CD4-positive, alpha-beta T cell (primary cell): ENCODE measurements around the gene CDK11B. TPM values are rescaled to one million over a fixed set of nuclear protein-coding genes. Genes with fewer than 3 reads are reported as not detected.

Experiments
- ATAC-seq: fragments of 200-7000 bp; cut with Tn5 transposase; one replicate; pipeline ENCODE4 v1.10.0; 2022; ENCODE audit warnings: mild to moderate bottlenecking; ENCODE audit not compliant: poor library complexity
- CTCF ChIA-PET: fragments of 350-600 bp; sonication (Branson Sonifier 250); formaldehyde crosslinking; loops from one replicate; lab custom pipeline; 2021; ENCODE audit warnings: antibody characterized with exemption, inconsistent platforms; lab: Charles Lee
- POLR2A ChIA-PET: fragments of 350-600 bp; sonication (Branson Sonifier 250); formaldehyde crosslinking; loops from one replicate; lab custom pipeline; 2021; ENCODE audit warnings: antibody characterized with exemption, inconsistent platforms; lab: Charles Lee
- DNase-seq, 14 experiments: peaks; one replicate each; pipeline ENCODE4 v3.0.0-alpha.2; 2013 to 2020; ENCODE audit warnings: mixed read lengths in 2 of 14
- H3K27ac ChIP-seq, 2 donors: one replicate each; pipeline versions ENCODE4 v1.5.1 to v1.7.0; 2013; ENCODE audit warnings: low read length in 2 of 2, low read depth in 1 of 2, mild to moderate bottlenecking in 1 of 2
- H3K27me3 ChIP-seq, 2 experiments: 1 replicate in 1 of 2; 2 replicates in 1 of 2; pipeline versions ENCODE4 v1.6.1 to v1.7.0; 2013; ENCODE audit warnings: low read length in 2 of 2, control low read depth in 1 of 2, mild to moderate bottlenecking in 1 of 2, moderate library complexity in 1 of 2; ENCODE audit not compliant: insufficient read depth in 2 of 2, control insufficient read depth in 1 of 2
- H3K36me3 ChIP-seq: one replicate; pipeline ENCODE4 v1.6.1; 2013; ENCODE audit warnings: low read length, control low read depth; ENCODE audit not compliant: insufficient read depth
- H3K4me1 ChIP-seq: one replicate; pipeline ENCODE4 v1.6.1; 2013; ENCODE audit warnings: low read length, control low read depth; ENCODE audit not compliant: insufficient read depth
- H3K4me3 ChIP-seq: one replicate; pipeline ENCODE4 v1.5.1; 2013; ENCODE audit warnings: mild to moderate bottlenecking, low read length, moderate library complexity
- H3K9me3 ChIP-seq, 2 experiments: 1 replicate in 1 of 2; 2 replicates in 1 of 2; pipeline versions ENCODE4 v1.6.1 to v1.7.0; 2013; ENCODE audit warnings: low read length in 2 of 2, mild to moderate bottlenecking in 2 of 2, control low read depth in 1 of 2, moderate library complexity in 1 of 2; ENCODE audit not compliant: control insufficient read depth in 1 of 2, insufficient read depth in 1 of 2
- H3K27ac Mint-ChIP-seq: one replicate; pipeline ENCODE4 v1.8.0; 2020; ENCODE audit warnings: mixed read lengths
- H3K27me3 Mint-ChIP-seq: one replicate; pipeline ENCODE4 v1.8.0; 2021; ENCODE audit warnings: mixed read lengths
- H3K36me3 Mint-ChIP-seq: one replicate; pipeline ENCODE4 v1.8.0; 2021; ENCODE audit warnings: low read depth, mixed read lengths
- H3K4me1 Mint-ChIP-seq: one replicate; pipeline ENCODE4 v1.8.0; 2021; ENCODE audit warnings: low read depth, mixed read lengths
- H3K4me3 Mint-ChIP-seq: one replicate; pipeline ENCODE4 v1.8.0; 2020; ENCODE audit warnings: mild to moderate bottlenecking, mixed read lengths
- H3K9me3 Mint-ChIP-seq: one replicate; pipeline ENCODE4 v1.8.0; 2020; ENCODE audit warnings: mixed read lengths
- intact Hi-C, 2 experiments: fragments of 100-400 bp; cut with DNase I in 1 of 2; cut with micrococcal nuclease in 1 of 2; formaldehyde crosslinking; loops; one replicate each; pipeline versions ENCODE4 v1.15.1 to v1.9.0; 2023 to 2025; cut with DNase I, micrococcal nuclease
- total RNA-seq, 174 experiments: library from RNA in 2 of 174; stranded (reverse) in 2 of 174; gene quantifications; one replicate each; pipeline ENCODE4 v1.2.3 and lab custom pipeline; 2021 to 2026
- TF ChIP-seq, protein P1 (sequence below): fragments of 200-600 bp; IDR thresholded peaks from one replicate; pipeline ENCODE4 v1.8.0; 2022; ENCODE audit warnings: antibody characterized with exemption, mild to moderate bottlenecking

CDK11B gene
- total RNA-seq, 2 experiments from 2014 or later = 49.8 to 52.0 TPM

DNA sequence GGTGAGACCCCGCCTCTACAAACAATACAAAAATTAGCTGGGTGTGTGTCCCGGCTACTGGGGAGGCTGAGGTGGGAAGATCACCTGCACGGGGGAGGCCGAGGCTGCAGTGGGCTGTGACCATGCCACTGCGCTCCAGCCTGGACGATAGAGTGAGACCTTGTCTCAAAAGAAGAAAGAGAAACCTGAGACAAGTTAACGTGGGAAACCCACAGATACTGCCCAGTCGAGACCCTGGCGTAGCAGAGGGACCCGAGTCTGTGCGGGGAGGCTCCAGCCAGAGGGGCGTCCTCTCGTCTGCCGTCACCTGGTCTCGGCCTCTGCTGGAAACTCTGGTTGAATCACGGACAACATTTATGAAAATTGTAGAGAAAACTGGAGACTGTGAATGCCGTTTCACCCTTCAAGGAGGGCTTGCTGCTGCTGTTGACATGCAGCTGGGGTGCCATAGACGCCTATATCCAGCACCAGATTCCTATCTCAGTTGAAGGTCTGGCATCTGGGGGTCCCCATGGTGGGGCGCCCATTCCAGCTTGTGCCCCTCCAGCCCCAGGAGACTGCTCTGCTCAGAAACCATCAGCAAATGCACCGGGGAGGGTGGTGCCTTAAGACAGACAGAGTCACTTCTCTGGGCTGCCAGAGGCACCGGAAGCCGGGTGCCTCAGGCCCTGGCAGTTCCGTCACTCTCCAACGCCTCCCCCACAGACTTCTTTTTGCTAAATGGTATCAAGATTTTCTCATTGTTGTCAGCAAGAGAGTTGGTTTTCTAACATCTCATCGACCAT, 13.6 kb upstream of the CDK11B start:
- no peaks in the 10 kb centered on the region for H3K27me3 ChIP-seq
- H3K9me3 Mint-ChIP-seq = no peaks in the 10 kb centered on the region
- H3K4me3 Mint-ChIP-seq = no peak overlapping the region
- POLR2A ChIA-PET = no interaction called here
- no peak overlapping the region for H3K4me3 ChIP-seq
- intact Hi-C loops = no loop called here
- H3K27ac Mint-ChIP-seq = no peak overlapping the region
- no peak overlapping the region for H3K27ac ChIP-seq
- no peaks in the 10 kb centered on the region for H3K9me3 ChIP-seq
- H3K4me1 ChIP-seq = peaks cover 3% of the 10 kb centered on the region
- H3K4me1 Mint-ChIP-seq = peaks cover 2% of the 10 kb centered on the region
- no peaks in the 10 kb centered on the region for H3K27me3 Mint-ChIP-seq
- DNase-seq = no peak
- H3K36me3 Mint-ChIP-seq = peaks cover 28% of the 10 kb centered on the region
- ATAC-seq = no peak
- H3K36me3 ChIP-seq = peaks cover 48% of the 10 kb centered on the region
- TF ChIP-seq, protein P1, sequence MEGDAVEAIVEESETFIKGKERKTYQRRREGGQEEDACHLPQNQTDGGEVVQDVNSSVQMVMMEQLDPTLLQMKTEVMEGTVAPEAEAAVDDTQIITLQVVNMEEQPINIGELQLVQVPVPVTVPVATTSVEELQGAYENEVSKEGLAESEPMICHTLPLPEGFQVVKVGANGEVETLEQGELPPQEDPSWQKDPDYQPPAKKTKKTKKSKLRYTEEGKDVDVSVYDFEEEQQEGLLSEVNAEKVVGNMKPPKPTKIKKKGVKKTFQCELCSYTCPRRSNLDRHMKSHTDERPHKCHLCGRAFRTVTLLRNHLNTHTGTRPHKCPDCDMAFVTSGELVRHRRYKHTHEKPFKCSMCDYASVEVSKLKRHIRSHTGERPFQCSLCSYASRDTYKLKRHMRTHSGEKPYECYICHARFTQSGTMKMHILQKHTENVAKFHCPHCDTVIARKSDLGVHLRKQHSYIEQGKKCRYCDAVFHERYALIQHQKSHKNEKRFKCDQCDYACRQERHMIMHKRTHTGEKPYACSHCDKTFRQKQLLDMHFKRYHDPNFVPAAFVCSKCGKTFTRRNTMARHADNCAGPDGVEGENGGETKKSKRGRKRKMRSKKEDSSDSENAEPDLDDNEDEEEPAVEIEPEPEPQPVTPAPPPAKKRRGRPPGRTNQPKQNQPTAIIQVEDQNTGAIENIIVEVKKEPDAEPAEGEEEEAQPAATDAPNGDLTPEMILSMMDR = no peak
- CTCF ChIA-PET = no interaction called here

DNA sequence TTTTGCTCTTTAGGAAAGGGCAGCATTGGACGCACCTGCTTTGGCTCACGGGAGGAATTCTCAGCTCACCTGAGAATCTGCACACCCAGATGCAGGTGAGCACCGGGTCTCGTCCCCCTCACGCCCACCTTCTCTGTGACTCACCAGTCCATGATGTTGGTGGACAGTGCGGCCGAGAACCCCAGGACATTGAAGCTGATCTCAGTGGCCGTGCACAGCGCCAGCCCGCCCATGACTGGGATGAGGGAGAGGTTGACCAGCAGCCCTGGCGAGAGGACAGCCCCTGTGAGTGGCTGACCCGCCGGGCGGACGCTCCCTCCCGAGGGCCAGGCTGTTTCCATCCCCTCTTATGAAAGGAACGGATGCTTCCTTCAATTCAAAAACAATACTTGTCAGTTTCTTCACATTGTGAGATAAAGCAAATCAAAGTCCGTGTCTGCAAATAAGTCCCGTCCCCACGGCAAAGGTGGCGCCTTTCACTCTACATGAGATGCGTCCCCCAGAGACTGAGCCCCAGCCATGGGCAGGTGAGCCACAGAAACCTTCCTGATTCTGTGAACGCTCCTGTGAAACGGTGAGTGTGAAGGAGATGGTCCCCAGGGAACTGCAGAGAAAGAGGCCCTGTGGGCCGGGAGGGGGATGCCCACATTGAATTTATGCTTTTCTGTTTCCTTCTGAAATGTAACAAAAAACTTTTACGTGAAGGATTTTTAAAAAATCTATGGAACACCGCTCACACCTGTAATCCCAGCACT, 12.7 kb upstream of the CDK11B start:
- no peak overlapping the region for H3K27ac Mint-ChIP-seq

DNA sequence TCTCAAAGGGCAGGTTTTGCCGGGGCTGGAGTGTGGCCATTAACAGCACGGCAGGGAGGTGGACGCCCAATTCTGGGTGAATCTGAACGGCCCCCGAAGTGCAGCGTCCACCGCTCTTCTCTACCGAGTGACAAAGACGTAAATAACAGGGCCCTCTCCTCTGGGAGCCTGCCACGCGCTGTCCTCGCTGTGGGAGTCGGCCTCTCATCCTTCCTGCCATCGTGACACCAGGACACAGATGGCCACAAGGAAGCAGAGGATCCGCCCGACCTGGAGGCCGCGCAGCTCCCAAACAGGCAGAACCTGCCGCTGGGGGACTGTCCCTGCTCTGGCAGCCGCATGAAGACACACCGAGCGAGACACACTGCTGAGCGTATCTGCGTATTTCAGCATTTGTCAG, 12.1 kb upstream of the CDK11B start:
- Mint-ChIP-seq H3K27ac (no peak overlapping the region), H3K27me3 (no peaks in the 10 kb centered on the region), H3K4me1 (no peaks in the 10 kb centered on the region), H3K9me3 (no peaks in the 10 kb centered on the region), H3K4me3 (no peak overlapping the region), H3K36me3 (peaks cover 35% of the 10 kb centered on the region)
- Histone ChIP-seq H3K9me3 (no peaks in the 10 kb centered on the region), H3K4me3 (no peak overlapping the region), H3K4me1 (no peaks in the 10 kb centered on the region), H3K27me3 (no peaks in the 10 kb centered on the region), H3K36me3 (peaks cover 56% of the 10 kb centered on the region), H3K27ac (no peak overlapping the region)
- ATAC-seq (no peak), DNase-seq (no peak)
- POLR2A ChIA-PET = no interaction called here
- TF ChIP-seq, protein P1 = no peak
- intact Hi-C loops = no loop called here
- CTCF ChIA-PET = no interaction called here

More for the DNA sequence above, 12.7 kb upstream of the CDK11B start:
- Mint-ChIP-seq H3K27me3 (no peaks in the 10 kb centered on the region), H3K4me1 (no peaks in the 10 kb centered on the region), H3K36me3 (peaks cover 30% of the 10 kb centered on the region), H3K9me3 (no peaks in the 10 kb centered on the region), H3K4me3 (no peak overlapping the region)
- DNase-seq (no peak), ATAC-seq (no peak)
- POLR2A ChIA-PET = no interaction called here
- intact Hi-C loops = no loop called here
- TF ChIP-seq, protein P1 = no peak
- Histone ChIP-seq H3K9me3 (no peaks in the 10 kb centered on the region), H3K4me3 (no peak overlapping the region), H3K27me3 (no peaks in the 10 kb centered on the region), H3K27ac (no peak overlapping the region), H3K36me3 (peaks cover 49% of the 10 kb centered on the region), H3K4me1 (no peaks in the 10 kb centered on the region)
- CTCF ChIA-PET = no interaction called here
